ENCODE data around the gene SEPTIN1. TPM values are rescaled to one million over a fixed set of nuclear protein-coding genes. Genes with fewer than 3 reads are reported as not detected.
"Not testable (repeated sequence)": the region's sequence is repeated elsewhere in the genome, so short reads cannot be mapped to it uniquely, and the experiment has no call there.

SEPTIN1 gene
- total RNA-seq, 2 experiments from 2014 or later: 133 to 181 TPM

DNA sequence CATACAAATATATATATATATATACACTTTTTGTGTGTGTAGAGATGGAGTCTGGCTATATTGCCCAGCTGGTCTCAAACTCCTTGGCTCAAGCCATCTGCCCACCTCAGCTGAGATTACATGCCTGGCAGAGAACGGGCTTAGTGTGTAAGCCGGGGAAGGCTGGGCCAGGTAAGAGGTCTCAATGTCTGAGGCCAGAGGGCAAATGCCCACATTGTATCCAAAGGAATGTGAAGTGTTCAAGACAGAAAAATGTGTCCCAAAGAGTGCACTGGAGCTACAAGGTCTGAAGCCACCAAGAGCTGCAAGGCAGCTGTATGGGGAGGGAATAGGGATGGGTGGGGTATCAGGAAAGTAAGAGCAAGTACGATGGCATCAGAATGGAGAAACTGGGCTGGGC is 36.1 kb downstream of the SEPTIN1 start:
- intact Hi-C loops (cut with micrococcal nuclease; ENCODE audit: unreplicated experiment): no loop called here
- Histone ChIP-seq H3K4me3 (ENCODE audit: low read depth, low read length, poor library complexity, severe bottlenecking) (no peak overlapping the region), H2AFZ (ENCODE audit: low read length) (no peak overlapping the region), H3K4me1 (ENCODE audit: insufficient read depth, low read length, poor library complexity, severe bottlenecking) (peaks cover 76% of the 10 kb centered on the region), H4K20me1 (ENCODE audit: insufficient read depth, low read length) (no peaks in the 10 kb centered on the region), H3K36me3 (ENCODE audit: insufficient read depth, low read length) (peaks cover 27% of the 10 kb centered on the region; the same call in 1 of the 2 replicates), H3K79me2 (ENCODE audit: insufficient read depth, low read depth, low read length) (peaks cover 30% of the 10 kb centered on the region), H3K9me2 (ENCODE audit: insufficient read depth, low read length) (no peaks in the 10 kb centered on the region), H3K27ac (ENCODE audit: low read depth, low read length, poor library complexity, severe bottlenecking) (peak overlapping the region; percentile 18), H3K4me2 (ENCODE audit: low read length) (no peak overlapping the region), H3K9me3 (ENCODE audit: low read length) (no peaks in the 10 kb centered on the region)
- no peak for DNase-seq (ENCODE audit: low spot score)
- TF ChIP-seq EZH2phosphoT487 (IDR thresholded peaks at IDR 0.05; ENCODE audit: borderline replicate concordance, low read depth, low read length): no peak
- ChIA-PET CTCF (ENCODE audit: unreplicated experiment) (no interaction called here), POLR2A (interaction anchor here (0.8 to 1.1 kb wide), 3 partner anchors 24 to 63 kb away, joined by 3 to 5 read pairs (median 3); partner anchors contain the start of gene TBC1D10B)
- BruUV-seq (replicated peaks): no TSS peak

GRCh38 chr16:30343491-30343820 is 38.9 kb downstream of the SEPTIN1 start:
- ChIA-PET POLR2A (interaction anchor here (0.7 to 3.4 kb wide), 3 partner anchors 11 to 441 kb away, joined by 4 to 18 read pairs (median 4); partner anchors contain the start of gene CD2BP2), CTCF (ENCODE audit: unreplicated experiment) (interaction anchor here (1.1 kb wide), 1 partner anchor 27 kb away, joined by 3 read pairs; no protein-coding TSS in a partner anchor)
- Histone ChIP-seq H3K27ac (ENCODE audit: low read depth, low read length, poor library complexity, severe bottlenecking) (peak overlapping the region; percentile 92), H3K36me3 (ENCODE audit: insufficient read depth, low read length) (peaks cover 38% of the 10 kb centered on the region), H3K4me1 (ENCODE audit: insufficient read depth, low read length, poor library complexity, severe bottlenecking) (peaks cover 52% of the 10 kb centered on the region), H3K4me2 (ENCODE audit: low read length) (peak overlapping the region; percentile 90), H3K4me3 (ENCODE audit: low read depth, low read length, poor library complexity, severe bottlenecking) (peak overlapping the region; percentile 82), H3K79me2 (ENCODE audit: insufficient read depth, low read depth, low read length) (peaks cover 56% of the 10 kb centered on the region)
- DNase-seq (ENCODE audit: low spot score): peak; percentile 86
- H4K20me1 ChIP-seq (ENCODE audit: insufficient read depth, low read length); BruUV-seq (replicated peaks); H3K9me2 ChIP-seq (ENCODE audit: insufficient read depth, low read length); H2AFZ ChIP-seq (ENCODE audit: low read length); H3K9me3 ChIP-seq (ENCODE audit: low read length): not testable (repeated sequence)
- intact Hi-C loops (cut with micrococcal nuclease; ENCODE audit: unreplicated experiment): loop anchor here (2.0 kb wide), 1 partner anchor 27 kb away; the partner anchor contains the start of gene TBC1D10B

- CTCF ChIA-PET (ENCODE audit: unreplicated experiment): interaction anchor here (1.0 to 1.5 kb wide), 5 partner anchors 7 to 28 kb away, joined by 3 to 6 read pairs (median 3); no protein-coding TSS in a partner anchor
- no TSS peak for BruUV-seq (replicated peaks)
- H3K4me1 ChIP-seq (ENCODE audit: insufficient read depth, low read length, poor library complexity, severe bottlenecking): peaks cover 46% of the 10 kb centered on the region
- POLR2A ChIA-PET: interaction anchor here (0.7 to 3.4 kb wide), 5 partner anchors 11 to 442 kb away, joined by 4 to 18 read pairs (median 6); partner anchors contain the start of genes CD2BP2, SEPTIN1 and TBC1D10B
- no peak overlapping the region for H2AFZ ChIP-seq (ENCODE audit: low read length)
- H3K79me2 ChIP-seq (ENCODE audit: insufficient read depth, low read depth, low read length): peaks cover 56% of the 10 kb centered on the region
- H3K4me2 ChIP-seq (ENCODE audit: low read length): peak overlapping the region; percentile 90
- TF ChIP-seq EZH2phosphoT487 (IDR thresholded peaks at IDR 0.05; ENCODE audit: borderline replicate concordance, low read depth, low read length) (no peak), CTCF (conservative IDR thresholded peaks at IDR 0.05; ENCODE audit: low read length) (no peak)
- peak; percentile 58 for DNase-seq (ENCODE audit: low spot score)
- peaks cover 39% of the 10 kb centered on the region for H3K36me3 ChIP-seq (ENCODE audit: insufficient read depth, low read length)
- H3K4me3 ChIP-seq (ENCODE audit: low read depth, low read length, poor library complexity, severe bottlenecking): peak overlapping the region; percentile 82
- no peaks in the 10 kb centered on the region for H3K9me2 ChIP-seq (ENCODE audit: insufficient read depth, low read length)
- H4K20me1 ChIP-seq (ENCODE audit: insufficient read depth, low read length): no peaks in the 10 kb centered on the region
- no peaks in the 10 kb centered on the region for H3K9me3 ChIP-seq (ENCODE audit: low read length)
- peak overlapping the region; percentile 92 for H3K27ac ChIP-seq (ENCODE audit: low read depth, low read length, poor library complexity, severe bottlenecking)
- intact Hi-C loops (cut with micrococcal nuclease; ENCODE audit: unreplicated experiment): loop anchor here (1.0 to 2.0 kb wide), 2 partner anchors 28 to 66 kb away; partner anchors contain the start of gene TBC1D10B
Observed at GRCh38 chr16:30342751-30343490, 39.4 kb downstream of the SEPTIN1 start.

All from OCI-LY7 (cell line).